Spinal cord (tissue), 10 donors: ENCODE data around the gene SARS1. TPM values are rescaled to one million over a fixed set of nuclear protein-coding genes. Genes with fewer than 3 reads are reported as not detected.

Experiments
- DNase-seq, 6 donors: peaks; one replicate each; pipeline versions ENCODE4 v3.0.0 to v3.0.0-alpha.2; 2013 to 2015; ENCODE audit warnings: low spot score in 6 of 6, low read depth in 4 of 6
- H3K27ac ChIP-seq: one replicate; pipeline ENCODE4 v1.5.1; 2013; ENCODE audit warnings: low read depth, low read length, control low read depth
- H3K27me3 ChIP-seq: one replicate; pipeline ENCODE4 v1.6.1; 2013; ENCODE audit warnings: low read length; ENCODE audit not compliant: control insufficient read depth, insufficient read depth
- H3K36me3 ChIP-seq: one replicate; pipeline ENCODE4 v1.6.1; 2013; ENCODE audit warnings: low read length; ENCODE audit not compliant: control insufficient read depth, insufficient read depth
- H3K4me1 ChIP-seq: one replicate; pipeline ENCODE4 v1.6.1; 2013; ENCODE audit warnings: low read length; ENCODE audit not compliant: control insufficient read depth, insufficient read depth
- H3K4me3 ChIP-seq: one replicate; pipeline ENCODE4 v1.5.1; 2013; ENCODE audit warnings: low read depth, low read length, control low read depth
- H3K9me3 ChIP-seq: one replicate; pipeline ENCODE4 v1.6.1; 2013; ENCODE audit warnings: low read length; ENCODE audit not compliant: control insufficient read depth, insufficient read depth
- WGBS: methylation state at CpG from one replicate; pipeline ENCODE4 v1.1.5; 2013; ENCODE audit warnings: missing lambda C conversion rate; ENCODE audit not compliant: insufficient coverage; 5-methylcytosine and 5-hydroxymethylcytosine counted together
- polyA plus RNA-seq, 2 donors: library from polyadenylated mRNA; unstranded; fragments of 120-200 nt; gene quantifications; one replicate each; pipeline ENCODE4 v1.2.1, GENCODE V29; 2013; ENCODE audit not compliant: insufficient read length in 2 of 2
- total RNA-seq, 2 donors: library from RNA; depleted of rRNA in 1 of 2; stranded (reverse); fragments of 120-200 nt in 1 of 2; fragments of >200 nt in 1 of 2; gene quantifications; one replicate each; pipeline versions ENCODE4 v1.2.3 to v1.2.4, GENCODE V29; 2013 to 2014
- donor health status: healthy.

The SARS1 gene
- total and polyA plus RNA-seq, 4 donors, result 127 to 164 (median 156) TPM

- Histone ChIP-seq H3K9me3 (no peaks in the 10 kb centered on the region), H3K4me1 (peaks cover 41% of the 10 kb centered on the region), H3K27ac (no peak overlapping the region), H3K36me3 (peaks cover 53% of the 10 kb centered on the region), H3K27me3 (no peaks in the 10 kb centered on the region), H3K4me3 (no peak overlapping the region)
- DNase-seq, result no peak
- 50% methylated on average over 5 of the region's 5 CpGs for WGBS
These were observed 25.3 kb downstream of the SARS1 start for GRCh38 chr1:109239047-109239408.

GRCh38 chr1:109239409-109240068, 25.8 kb downstream of the SARS1 start:
- Histone ChIP-seq H3K36me3 (peaks cover 50% of the 10 kb centered on the region), H3K27me3 (no peaks in the 10 kb centered on the region), H3K9me3 (no peaks in the 10 kb centered on the region), H3K4me1 (peaks cover 41% of the 10 kb centered on the region), H3K4me3 (no peak overlapping the region), H3K27ac (no peak overlapping the region)
- WGBS, result 41% methylated on average over 3 of the region's 6 CpGs
- DNase-seq, result peak in 1 of 6 donors; percentile 23

- WGBS, result 28% methylated on average over 26 of the region's 26 CpGs
- Histone ChIP-seq H3K36me3 (peaks cover 41% of the 10 kb centered on the region), H3K4me1 (peaks cover 41% of the 10 kb centered on the region), H3K27ac (no peak overlapping the region), H3K9me3 (no peaks in the 10 kb centered on the region), H3K4me3 (no peak overlapping the region), H3K27me3 (no peaks in the 10 kb centered on the region)
- DNase-seq, result peak in 2 of 6 donors; percentile 76 to 87
These were observed 26.7 kb downstream of the SARS1 start for GRCh38 chr1:109240158-109241152.

- DNase-seq, result no peak
- 43% methylated on average over 4 of the region's 6 CpGs for WGBS
- Histone ChIP-seq H3K27ac (no peak overlapping the region), H3K9me3 (no peaks in the 10 kb centered on the region), H3K27me3 (no peaks in the 10 kb centered on the region), H3K4me1 (peaks cover 41% of the 10 kb centered on the region), H3K36me3 (peaks cover 32% of the 10 kb centered on the region), H3K4me3 (no peak overlapping the region)
These were observed 27.6 kb downstream of the SARS1 start for GRCh38 chr1:109241344-109241743.

DNA sequence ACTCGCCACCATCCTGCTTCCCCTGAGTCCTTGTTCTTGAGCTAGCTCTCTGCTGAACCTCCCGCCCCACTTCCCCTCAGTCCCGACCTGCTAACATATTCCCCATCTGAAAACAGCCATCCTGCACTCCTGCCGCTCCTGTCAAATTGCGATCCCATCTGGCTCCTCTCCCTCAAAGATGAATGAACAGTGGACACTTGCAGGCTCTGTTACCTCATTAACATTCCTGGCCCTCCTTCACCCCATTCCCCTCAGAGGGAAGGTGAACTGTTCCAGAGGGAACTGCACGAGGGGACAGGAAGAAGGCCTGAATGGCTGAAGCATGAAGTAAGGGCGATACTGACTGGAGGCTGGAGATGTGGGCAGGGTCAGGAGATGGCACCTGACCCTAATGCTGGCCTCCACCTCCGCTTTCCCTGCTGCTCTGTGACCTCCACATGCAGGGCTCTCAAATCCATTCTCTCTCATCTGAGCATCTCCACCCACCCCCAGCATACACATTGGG, 28.2 kb downstream of the SARS1 start:
- Histone ChIP-seq H3K27me3 (no peaks in the 10 kb centered on the region), H3K4me3 (no peak overlapping the region), H3K36me3 (peaks cover 27% of the 10 kb centered on the region), H3K27ac (no peak overlapping the region), H3K9me3 (no peaks in the 10 kb centered on the region), H3K4me1 (peaks cover 41% of the 10 kb centered on the region)
- DNase-seq, result peak in 2 of 6 donors; percentile 49 to 61
- 29% methylated on average over 5 of the region's 8 CpGs for WGBS

- no peak overlapping the region for H3K4me3 ChIP-seq
- H3K9me3 ChIP-seq, result no peaks in the 10 kb centered on the region
- H3K4me1 ChIP-seq, result peaks cover 41% of the 10 kb centered on the region
- H3K27ac ChIP-seq, result no peak overlapping the region
- DNase-seq, result peak in 2 of 6 donors; percentile 41 to 88
- H3K27me3 ChIP-seq, result no peaks in the 10 kb centered on the region
- H3K36me3 ChIP-seq, result peaks cover 23% of the 10 kb centered on the region
- WGBS, result 32% methylated on average over 7 of the region's 7 CpGs
These were observed 28.7 kb downstream of the SARS1 start for GRCh38 chr1:109242387-109242786.

DNA sequence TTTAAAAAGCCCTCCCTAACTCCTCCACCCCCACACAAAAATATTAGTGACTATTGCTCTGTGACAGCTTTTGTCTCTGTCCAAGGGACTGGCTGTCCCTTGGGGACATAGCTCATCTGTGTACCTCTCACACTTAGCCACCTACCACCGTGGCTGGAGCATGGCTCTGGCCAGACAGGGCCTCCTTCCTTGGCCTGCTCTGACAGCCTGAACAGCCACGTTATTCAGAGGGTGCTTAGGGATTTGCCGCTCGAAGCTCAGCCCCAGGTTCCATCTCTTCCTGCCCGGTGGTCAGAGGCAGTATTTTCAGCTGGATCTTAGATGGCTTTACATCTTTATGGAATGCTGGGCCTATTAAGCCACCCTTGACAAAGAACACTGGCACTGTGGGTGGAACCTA, 29.5 kb downstream of the SARS1 start:
- Histone ChIP-seq H3K27me3 (no peaks in the 10 kb centered on the region), H3K4me1 (peaks cover 41% of the 10 kb centered on the region), H3K4me3 (no peak overlapping the region), H3K9me3 (no peaks in the 10 kb centered on the region), H3K27ac (no peak overlapping the region), H3K36me3 (peaks cover 15% of the 10 kb centered on the region)
- 69% methylated on average over 5 of the region's 5 CpGs for WGBS
- DNase-seq, result no peak

- no peak overlapping the region for H3K4me3 ChIP-seq
These were observed 30.3 kb downstream of the SARS1 start for GRCh38 chr1:109243860-109244552.

DNA sequence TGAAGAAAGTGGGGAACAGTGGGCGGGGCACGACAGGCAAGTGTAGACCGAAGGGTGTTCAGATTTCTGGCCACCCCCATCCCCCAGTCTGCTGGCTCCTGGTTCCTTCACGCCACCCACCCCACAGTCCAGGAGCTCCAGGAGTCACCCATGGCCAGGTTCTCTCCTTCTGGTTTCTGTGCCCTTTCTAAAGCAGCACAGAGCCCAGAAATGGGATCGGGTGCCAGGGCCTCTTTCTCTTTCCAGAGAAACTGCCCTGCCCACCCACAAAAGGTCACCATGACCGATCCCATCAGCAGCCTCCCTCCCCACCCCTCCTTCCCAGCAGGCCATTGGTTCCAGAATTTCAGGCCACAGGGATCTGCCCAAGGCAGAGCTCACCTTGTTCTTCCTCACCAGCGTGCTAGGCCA, 32.4 kb downstream of the SARS1 start:
- Histone ChIP-seq H3K27me3 (no peaks in the 10 kb centered on the region), H3K27ac (no peak overlapping the region), H3K4me1 (peaks cover 42% of the 10 kb centered on the region), H3K4me3 (no peak overlapping the region), H3K9me3 (no peaks in the 10 kb centered on the region), H3K36me3 (peaks cover 9% of the 10 kb centered on the region)
- DNase-seq, result no peak
- 80% methylated on average over 7 of the region's 7 CpGs for WGBS

More at GRCh38 chr1:109243860-109244552, 30.3 kb downstream of the SARS1 start:
- no peak overlapping the region for H3K27ac ChIP-seq
- H3K36me3 ChIP-seq, result peaks cover 12% of the 10 kb centered on the region
- H3K4me1 ChIP-seq, result peaks cover 48% of the 10 kb centered on the region
- no peak for DNase-seq
- no peaks in the 10 kb centered on the region for H3K9me3 ChIP-seq
- no peaks in the 10 kb centered on the region for H3K27me3 ChIP-seq
- WGBS, result 87% methylated on average over 8 of the region's 8 CpGs
